ENCODE data around the gene HRH2.
A peak's percentile ranks its signal among the peaks of the same experiment; 100 is the strongest.
"Not testable (repeated sequence)": the region's sequence is repeated elsewhere in the genome, so short reads cannot be mapped to it uniquely, and the experiment has no call there.

Gene HRH2, protein sequence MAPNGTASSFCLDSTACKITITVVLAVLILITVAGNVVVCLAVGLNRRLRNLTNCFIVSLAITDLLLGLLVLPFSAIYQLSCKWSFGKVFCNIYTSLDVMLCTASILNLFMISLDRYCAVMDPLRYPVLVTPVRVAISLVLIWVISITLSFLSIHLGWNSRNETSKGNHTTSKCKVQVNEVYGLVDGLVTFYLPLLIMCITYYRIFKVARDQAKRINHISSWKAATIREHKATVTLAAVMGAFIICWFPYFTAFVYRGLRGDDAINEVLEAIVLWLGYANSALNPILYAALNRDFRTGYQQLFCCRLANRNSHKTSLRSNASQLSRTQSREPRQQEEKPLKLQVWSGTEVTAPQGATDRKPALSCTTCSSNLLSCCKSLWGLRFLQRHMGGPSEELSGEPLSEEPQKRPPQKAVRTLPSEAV

DNA sequence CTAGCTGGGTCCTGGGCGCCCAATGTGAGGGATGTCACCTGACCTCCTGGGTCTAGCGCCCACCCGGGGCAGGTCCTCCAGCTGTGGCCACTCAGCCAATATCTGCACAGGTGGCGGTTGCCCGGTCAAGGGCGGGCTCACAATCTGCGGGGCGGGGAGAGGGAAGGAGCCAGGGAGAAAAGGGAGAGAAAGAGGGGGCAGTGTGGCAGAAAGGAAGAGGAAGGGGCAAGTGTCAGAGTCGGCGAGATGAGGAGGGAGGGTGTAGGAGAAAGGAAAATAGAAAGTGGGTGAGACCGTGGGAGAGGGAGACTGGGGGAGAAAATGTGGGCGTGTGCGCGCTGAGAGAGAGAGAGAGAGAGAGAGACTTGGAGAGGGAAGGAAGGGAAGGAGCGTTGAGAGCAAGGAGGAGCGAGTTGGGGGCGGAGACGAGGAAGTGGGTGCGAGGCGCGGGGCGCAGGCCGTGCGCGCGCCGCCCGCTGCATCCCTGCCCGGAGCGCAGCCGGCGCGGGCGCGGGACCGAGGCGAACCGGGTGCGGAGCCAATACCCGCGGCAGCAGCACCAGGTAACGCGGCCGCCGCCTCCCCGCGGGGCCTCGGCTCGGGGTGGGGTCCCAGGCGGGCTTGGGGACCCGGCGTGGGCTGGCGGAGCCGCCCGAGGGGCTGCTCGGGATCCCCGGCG, at the start of gene HRH2:
Gene HRH2 (plus strand): TSS at position 479 of the 679 bp plus-strand sequence. CDS start 25,163 bp downstream, outside the sequence.
- peak; percentile 18 for DNase-seq

DNA sequence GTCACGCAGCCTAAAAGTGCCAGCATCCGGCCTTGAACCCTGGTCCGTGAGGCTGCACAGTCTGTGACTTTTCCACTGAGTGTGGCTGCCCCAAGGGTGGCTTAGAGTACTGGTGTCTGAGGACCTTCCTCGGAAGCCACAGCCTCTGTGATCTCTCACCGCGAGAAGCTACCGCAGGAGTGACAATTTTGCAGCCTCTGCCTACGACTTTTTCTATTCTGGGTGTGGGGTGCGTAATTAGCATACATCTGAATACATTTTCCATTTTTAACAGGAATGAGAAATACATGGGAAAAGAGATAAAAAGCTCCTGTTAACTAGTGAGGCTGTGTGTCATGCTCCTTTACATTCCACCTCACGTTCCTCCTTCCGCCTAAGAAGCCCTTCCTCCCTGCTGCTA, 48.3 kb upstream of the HRH2 start:
- no peak for DNase-seq

DNA sequence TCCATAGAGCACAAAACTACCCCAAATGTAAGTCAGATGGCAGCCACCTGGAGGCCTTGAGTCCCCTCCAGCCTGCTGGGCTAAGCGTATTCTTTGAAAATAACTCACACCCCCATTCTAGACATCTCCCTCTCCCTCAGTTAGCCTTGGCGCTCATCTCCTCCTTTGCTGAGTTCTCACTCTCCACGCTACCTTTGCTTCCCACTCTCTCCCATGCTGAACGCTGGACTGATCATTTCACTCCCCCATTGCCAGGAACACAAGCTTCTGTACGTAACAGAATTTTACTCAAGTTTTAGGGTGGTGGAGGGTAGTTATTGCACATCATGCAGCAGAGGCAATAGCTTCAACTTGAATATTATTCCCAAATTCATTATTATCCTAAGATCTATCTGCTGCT, 47.5 kb upstream of the HRH2 start:
- no peak for DNase-seq

DNA sequence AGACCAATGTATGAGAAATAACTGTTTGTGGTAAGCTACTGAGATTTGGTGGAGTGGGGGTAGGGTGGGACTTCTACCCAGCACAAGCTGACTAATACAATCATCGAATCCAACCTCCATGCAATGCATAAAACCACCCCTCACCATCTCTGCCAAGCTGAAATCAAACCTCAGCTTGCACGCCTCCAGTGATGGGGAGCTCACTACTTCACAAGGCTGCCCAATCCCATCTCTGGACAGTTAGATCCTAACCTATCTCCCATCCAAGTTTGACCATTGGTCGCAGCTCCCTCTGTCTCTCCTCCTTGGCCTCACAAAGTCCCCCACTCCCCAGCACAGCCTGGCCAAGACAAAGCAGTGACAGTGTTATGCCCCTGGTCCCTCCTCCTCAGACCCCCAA, 47.0 kb upstream of the HRH2 start:
- DNase-seq, result no peak

DNA sequence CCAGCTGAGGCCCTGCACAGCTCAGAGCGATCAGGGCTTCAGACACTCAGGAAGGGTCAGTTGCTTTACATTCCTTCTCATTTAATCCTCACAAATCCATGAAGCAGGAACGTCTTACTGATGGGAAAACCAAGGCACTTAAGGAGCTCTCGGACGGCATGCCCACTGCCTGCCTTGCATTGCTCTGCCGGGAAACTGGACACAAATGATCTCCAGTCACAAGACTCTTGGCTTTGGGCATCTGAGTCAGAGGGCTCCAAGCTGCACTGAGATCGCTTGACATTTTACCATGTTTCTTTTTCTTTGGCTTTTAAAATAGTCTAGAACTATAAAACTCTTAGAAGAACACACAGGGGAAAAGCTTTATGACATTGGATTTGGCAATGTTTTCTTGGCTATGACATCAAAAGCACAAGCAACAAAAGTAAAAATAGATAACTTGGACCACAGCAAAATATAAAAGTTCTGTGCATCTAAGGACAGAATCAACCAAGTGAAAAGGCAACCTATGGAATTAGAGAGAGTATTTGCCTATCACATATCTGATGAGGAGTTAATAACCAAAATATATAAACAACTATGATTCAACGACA, 43.6 kb upstream of the HRH2 start:
- DNase-seq, result no peak

DNA sequence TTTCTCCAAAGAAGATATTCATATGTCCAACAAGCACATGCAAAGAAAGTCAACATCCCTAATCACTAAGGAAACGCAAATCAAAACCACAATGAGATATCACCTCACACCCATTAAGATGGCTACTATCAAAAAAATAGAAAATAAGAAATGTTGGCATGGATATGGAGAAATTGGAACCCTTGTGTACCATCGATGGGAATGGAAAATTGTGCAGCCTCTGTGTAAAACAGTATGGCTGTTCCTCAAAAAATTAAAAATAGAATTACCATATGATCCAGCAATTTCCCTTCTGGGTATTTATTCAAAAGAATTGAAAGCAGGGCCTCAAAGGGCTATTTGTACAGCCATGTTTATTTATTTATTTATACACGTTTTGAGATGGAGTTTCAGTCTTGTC, 43.0 kb upstream of the HRH2 start:
- DNase-seq, result no peak

DNA sequence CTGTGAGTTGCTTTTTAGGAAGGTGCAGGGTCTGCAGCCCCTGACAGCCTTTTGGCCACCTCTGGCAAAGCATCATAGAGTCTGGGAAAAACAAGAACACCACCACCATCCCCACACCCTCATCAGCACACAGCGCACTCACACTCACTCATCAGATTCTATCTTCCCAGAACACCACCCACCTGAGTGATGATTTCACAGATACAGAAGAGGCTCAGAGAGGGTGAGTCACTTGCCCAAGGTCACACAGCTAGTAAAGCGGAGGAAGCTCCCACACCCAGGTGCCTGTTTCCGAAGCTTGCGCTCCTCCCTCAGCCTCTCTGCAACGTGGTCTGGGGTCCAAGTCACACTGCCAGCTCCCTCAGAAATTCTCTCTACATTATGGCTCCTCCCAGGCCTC, 41.8 kb upstream of the HRH2 start:
- no peak for DNase-seq

DNA sequence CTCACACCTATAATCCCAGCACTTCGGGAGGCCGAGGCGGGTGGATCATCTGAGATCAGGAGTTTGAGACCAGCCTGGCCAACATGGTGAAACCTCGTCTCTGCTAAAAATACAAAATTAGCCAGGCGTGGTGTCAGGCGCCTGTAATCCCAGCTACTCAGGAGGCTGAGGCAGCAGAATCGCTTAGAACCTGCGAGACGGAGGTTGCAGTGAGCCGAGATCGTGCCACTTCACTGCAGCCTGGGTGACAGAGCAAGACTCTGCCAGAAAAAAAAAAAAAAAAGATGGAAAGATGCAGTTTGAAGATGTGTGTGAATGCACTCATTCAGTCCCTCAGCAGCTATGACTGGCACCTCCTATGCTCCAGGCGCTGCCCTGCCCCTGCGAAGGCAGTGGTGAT, 41.3 kb upstream of the HRH2 start:
- DNase-seq, result not testable (repeated sequence)

DNA sequence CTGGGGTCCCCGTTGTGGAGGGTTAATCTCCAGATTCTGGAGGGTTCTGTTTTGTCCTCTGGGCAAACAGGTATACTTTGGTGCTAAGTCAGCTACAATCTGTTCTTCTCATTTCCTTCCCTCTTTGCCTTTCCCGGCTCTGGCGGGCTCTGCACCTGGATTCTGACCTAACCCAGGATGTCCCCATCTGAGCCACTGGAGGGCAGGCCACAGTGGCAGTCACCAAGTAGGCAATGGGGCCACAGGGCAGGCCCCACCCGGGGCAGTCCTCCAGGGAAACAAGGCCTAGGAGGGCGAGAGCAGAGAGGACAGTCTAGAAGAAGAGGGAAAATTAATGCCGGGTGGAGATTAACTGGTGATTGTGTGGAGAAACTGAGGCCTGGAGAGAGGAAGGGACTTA, 40.4 kb upstream of the HRH2 start:
- DNase-seq, result no peak

DNA sequence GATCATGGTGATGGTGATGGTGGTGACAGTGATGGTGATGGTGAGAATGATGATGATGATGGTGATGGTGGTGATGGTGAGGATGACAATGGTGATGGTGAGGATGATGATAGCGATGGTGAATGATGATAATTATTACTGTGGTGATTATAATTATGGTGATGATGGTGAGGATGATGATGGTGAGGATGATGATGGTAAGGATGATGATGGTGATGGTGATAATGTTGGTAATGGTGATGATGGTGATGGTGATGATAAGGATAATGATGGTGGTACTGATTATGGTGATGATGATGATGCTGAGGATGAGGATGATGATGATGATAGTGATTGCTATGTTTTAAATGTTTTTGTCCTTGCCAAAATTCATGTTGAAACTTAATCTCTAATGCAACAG, 37.3 kb upstream of the HRH2 start:
- no peak for DNase-seq

DNA sequence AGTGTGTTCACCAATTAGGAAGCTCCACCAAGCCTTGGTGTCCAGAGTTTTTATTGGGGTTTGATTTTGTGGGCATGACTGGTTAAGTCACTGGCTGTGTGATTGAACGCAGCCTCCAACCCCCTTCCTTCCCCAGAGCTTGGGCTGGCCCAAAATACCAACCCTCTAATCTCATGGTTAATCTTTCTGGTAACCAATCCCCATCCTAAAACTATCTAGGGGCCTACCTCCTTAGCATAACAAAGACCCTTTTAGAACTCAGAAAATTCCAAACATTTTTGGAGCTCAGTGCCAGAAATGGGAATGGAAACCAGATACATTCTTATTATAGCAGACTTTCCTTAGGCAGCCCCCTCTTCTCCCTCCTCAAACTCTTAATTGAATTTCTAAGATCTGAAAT, 35.9 kb upstream of the HRH2 start:
- no peak for DNase-seq

DNA sequence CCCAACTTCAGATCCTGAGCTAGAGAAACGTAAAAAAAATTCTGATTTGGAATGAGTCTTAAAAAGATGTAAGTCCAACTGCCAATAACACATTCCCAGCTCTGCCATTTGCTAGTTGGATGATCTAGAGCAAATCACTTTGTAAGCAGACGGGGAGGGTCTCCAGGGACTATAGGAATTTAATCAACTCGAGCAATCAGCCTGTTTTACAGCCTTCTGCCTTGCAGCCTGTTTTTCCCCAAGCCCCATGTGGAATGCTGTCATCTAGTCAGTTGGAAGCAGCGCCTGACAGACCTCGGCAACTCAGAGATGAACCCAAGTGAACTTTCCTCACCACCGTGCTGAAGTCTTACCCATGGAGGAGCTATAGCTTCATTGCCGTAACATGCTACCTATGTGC, 34.8 kb upstream of the HRH2 start:
- DNase-seq, result no peak

DNA sequence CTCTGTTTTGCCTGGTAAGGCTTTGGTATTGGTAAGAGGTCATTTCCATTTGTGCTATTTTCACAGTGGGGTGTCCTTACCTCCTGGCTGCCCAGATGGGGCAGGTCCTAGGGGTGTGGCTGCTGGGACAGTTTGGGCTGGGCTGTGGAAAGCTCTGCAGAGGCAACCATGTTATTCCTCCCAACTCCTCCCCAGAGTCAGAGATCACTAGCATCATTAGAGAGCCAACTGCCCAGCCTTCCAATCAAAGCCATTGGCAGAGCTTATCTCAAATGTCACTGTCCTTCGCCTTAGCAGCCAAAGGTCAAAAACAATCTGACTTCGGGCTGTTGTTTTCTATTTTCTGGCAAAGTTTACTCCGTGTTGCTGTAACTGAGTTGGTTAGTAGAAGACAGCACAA, 33.6 kb upstream of the HRH2 start:
- no peak for DNase-seq

DNA sequence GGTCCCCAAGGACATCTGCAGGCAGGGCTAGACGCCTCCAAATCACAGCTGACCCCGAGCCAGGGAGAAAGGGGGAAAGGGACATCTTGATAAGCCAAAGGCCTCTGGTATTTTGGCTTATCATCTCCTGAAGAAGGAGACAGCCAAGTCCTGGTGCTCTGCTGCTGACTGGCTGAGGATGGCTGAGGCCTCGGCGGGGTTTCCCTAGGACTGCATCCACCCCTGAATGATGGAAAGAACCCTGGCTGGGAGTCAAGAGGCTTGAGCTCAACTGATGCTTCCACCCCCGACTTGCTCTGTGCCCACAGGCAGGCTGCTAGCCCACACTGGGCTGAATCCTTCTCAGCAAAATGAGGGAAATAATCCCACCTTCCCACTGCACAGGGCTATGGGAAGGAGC, 30.9 kb upstream of the HRH2 start:
- no peak for DNase-seq

DNA sequence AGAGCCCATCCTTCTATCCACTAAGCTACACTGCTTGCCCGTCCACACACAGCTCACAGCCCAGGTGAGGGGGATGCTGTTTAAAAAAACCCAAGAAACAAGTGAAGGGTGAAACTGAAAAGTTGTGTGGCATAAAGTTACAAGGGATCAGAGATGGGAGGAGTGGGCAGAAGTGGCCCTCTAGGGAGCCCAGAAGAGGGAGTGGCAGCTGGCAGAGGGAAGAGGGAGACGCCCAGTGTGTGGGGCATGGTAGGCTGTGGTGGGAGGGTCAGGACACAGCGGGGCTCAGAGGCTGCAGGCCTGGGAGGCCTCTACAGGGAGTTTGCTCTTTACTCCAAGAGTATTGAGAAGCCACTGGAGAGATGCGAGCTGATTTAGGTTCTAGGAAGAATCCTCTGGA, 30.1 kb upstream of the HRH2 start:
- no peak for DNase-seq

DNA sequence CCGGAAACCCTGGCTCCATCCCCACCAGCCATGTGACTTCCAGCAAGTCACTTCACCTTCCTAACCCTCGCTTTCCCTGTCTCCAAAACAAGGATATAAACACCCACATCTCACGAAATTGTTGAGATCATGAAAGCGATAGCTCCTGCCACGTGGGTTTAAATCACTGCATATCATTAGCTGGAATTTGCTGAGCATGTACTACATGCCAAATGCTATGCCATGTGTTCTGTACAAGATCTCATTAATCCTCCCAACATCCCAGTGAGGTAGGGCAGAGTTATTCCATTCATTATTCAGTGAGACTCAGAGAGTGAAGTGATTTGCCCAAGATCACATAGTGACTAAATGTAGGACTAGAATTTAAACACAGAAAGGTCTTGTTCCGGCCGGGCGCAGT, 29.2 kb upstream of the HRH2 start:
- no peak for DNase-seq

DNA sequence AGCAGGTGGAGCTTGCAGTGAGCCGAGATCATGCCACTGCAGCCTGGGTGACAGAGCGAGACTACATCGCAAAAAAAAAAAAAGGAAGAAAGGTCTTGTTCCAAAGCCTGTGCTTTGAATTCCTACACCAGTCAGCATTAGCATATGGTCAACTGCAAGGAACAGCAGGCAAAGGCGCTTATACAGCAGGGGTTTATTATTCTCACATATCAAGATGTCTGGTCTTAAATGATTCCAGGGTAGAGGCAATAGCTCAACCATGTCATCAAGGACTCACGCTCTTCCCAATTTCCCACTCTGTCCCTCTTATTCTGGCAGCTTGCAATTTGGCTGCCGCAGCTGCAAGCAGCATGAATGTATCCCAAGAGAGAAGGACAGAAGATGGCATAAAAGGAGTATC, 28.6 kb upstream of the HRH2 start:
- no peak for DNase-seq

DNA sequence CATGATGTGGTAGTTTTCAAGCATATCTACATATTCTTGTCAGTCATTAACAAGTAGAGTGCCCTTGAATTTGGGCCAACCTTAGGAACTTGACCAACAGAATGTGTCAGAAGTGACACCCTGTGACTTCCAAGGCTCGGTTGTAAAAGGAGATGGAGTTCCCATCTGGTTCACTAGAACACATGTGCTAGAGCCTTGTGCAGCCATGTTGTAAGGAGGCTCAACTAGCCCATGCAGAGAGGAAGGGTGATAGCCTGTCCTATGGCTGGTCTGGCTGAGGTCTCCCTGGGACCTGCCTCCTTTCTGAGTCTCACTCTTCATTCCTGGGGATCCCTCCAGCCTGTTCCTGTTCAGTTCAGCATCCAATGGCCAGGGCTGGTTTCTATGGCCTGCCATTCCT, 28.1 kb upstream of the HRH2 start:
- DNase-seq, result no peak

DNA sequence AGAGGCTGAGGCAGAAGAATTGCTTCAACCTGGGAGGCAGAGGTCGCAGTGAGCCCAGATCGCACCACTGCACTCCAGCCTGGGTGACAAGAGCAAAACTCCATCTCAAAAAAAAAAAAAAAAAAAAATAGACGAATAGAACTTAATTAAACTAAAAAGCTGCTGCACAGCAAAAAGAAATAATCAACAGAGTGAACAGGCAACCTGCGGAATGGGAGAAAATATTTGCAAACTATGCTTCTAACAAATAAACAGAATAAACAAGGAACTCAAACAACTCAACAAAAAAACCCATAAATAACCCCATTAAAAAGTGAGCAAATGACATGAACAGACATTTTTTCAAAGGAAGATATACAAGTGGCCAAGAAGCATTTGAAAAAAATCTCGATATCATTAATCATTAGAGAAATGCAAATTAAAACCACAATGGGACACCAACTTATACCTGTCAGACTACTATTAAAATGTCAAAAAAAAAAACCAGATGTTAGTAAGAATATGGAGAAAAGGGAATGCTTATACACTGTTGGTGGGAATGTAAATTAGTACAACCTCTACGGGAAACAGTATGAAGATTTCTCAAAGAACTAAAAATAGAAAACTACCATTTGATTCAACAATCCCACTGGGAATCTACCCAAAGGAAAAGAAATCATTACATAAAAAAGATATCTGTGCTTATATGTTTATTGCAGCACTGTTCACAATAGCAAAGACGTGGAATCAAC, 21.9 kb upstream of the HRH2 start:
- no peak for DNase-seq

DNA sequence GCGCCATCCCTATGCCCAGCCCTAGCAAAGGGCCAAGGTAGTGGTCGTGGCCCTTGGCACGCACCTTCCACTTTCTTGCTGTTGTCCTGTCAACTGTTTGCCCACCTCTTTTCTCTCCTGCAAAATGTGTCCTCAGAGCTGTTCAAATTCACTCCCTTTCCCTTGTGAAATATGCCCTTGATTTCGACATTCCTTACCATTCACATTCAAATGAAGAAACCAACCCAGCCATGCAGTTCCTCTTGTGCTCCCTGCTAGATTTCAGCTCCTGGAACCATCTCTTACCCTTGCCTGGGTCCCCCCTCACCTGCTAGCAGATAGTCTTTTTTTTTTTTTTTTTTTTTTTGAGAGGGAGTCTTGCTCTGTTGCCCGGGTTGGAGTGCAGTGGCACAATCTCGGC, 19.6 kb upstream of the HRH2 start:
- no peak for DNase-seq

DNA sequence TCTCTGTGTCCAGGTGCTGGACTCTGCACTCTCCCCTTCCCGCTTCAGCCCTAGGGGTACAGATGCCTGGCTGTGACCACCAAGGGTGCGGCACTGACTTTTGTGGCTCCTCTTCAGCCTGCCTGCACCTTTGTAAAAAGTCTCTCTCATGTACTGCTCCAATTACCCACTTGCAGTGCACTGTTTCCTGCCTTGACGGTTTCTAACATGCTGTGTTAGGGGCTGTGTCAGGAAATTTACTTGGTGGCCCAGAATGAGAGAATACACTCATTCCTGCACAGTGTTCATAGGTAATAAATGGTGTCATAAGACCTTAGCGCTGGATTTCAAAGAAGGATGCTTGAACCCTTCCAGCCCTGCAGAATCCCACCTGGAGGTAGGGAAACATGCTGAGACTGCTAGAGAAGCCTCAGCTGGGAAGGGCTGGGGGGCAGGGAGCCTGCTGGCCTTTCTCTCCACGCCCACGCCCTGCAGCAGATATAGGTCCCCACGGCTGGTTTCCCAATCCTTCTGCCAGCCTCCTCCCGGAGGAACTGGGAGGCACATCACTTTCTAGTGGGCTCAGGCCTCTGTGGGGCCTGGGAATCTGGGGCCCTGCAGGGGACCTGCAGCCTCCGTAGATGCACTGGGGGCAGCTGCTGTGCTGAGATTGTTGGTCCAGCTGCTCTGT, 17.6 kb upstream of the HRH2 start:
- DNase-seq, result no peak

DNA sequence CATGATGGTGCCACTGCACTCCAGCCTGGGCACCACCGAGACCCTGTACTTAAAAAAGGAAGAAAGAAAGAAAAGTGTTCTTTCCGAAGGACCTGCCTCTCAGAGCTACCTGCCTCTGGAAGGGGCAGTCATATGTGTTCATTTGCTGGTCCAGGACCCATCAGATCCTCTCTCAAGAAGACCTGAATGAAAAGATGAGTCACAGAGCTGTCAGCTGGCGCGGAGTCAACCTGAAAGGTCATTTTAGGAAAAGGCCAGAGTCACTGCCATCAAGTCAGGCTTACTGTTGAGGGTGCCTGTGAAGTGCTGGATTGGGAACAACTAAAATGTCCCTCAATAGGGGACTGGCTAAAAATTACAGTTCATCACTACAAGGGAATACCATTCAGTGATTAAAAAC, 14.9 kb upstream of the HRH2 start:
- DNase-seq, result no peak

DNA sequence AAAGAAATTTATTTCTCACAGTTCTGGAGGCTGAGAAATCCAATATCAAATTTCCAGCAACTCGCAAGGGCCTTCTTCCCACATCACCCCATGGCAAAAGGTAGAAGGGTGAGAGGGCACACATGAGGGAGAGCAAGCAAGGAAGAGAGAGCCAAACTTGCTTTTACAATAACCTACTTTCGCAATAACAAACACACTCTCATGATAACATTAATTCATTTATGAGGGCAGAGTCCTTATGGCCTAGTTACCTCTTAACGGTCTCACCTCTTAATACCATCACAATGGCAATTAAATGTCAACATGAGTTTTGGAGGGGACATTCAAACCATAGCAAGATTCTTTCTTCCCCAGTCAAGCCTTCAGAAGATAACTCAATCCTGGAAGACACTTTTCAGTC, 11.6 kb upstream of the HRH2 start:
- no peak for DNase-seq

Data from activated effector memory CD4-positive, alpha-beta T cell treated with Interleukin-2 at 50 U/mL for 16 hours (primary cell).